Measurements from ENCODE around the gene ING5. TPM values are rescaled to one million over a fixed set of nuclear protein-coding genes. Genes with fewer than 3 reads are reported as not detected.

Gene ING5
- total RNA-seq: 13.7 and 19.3 TPM in 2 replicates

DNA sequence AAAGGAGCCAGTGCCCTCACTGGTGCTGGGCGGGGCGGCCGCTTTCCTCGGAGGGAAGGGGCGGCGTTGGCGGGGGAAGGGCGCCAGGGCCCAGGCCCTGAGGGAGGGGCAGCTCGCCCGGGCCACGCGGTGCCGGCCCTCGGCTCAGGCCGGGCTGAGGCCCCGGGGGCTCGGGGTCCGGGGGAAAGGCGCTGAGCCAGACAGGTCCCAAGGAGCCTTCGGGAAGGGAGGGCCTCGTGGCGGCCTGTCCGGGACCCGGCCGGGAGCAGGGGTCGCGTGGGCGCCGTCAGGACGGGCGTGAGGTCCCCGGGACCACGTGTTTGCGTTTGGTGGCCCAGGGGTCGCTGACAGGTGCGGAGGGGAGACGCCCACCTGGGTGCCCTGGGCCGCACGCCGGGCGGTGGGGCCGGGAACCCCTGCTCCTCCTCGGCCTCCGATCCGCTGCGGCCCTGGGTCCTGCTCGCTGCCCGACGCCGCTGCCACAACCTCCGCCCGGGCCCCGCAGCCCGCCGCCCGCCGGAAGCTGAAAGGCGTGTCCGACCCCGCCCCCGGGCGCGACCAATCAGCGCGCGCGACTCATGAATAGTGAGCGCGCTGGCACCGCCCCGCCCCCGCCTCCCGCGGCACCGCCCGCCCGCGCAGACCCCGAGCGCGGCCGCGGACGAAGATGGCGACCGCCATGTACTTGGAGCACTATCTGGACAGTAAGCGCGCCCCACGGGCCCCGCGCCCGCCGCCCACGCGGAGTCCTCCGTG lies at the start of gene ING5:
Gene ING5 (plus strand): TSS at position 641 of the 756 bp plus-strand sequence. CDS start 27 bp downstream, at position 668.

DNA sequence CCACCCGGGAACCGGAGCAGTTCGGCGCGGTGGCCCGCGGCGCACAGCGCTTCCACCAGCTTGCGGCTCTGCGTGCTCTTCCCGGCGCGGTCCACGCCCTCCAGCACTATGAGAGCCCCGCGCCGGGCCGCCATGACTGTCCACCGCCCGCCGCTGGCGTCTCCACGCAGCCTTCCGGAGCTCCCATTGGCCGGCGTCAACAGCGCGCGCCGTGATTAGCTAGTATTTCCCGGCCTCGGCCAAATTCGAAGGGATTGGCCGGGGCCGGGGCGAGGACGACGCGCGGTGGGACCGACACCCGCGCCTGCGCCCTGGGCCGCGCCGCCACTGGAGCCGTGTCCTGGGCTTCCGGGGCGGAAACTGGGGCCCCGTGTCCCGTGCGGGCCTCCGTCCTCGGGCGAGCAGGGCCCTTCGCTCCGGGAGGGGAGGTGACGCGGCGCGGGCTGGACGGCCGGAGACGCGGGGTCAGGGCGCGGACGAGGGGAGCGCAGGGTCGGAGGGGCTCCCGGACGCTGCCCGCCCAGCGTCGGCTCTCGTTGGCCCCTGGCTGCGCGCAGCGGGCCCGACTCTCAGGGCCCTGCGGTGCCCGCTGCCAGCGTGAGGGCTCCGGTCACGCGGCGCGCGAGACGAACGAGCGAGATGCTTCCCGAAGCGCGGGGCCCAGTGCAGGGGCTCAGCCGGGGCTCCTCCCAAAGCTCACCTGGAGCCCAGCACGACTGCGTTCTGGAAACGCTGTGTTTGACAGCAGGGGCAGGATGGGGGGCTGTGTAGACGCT lies 15.0 kb upstream of the ING5 start, which contains the start of gene DTYMK:
Gene DTYMK (minus strand): TSS at position 166 of the 776 bp plus-strand sequence. CDS start 32 bp downstream, at position 134.

DNA sequence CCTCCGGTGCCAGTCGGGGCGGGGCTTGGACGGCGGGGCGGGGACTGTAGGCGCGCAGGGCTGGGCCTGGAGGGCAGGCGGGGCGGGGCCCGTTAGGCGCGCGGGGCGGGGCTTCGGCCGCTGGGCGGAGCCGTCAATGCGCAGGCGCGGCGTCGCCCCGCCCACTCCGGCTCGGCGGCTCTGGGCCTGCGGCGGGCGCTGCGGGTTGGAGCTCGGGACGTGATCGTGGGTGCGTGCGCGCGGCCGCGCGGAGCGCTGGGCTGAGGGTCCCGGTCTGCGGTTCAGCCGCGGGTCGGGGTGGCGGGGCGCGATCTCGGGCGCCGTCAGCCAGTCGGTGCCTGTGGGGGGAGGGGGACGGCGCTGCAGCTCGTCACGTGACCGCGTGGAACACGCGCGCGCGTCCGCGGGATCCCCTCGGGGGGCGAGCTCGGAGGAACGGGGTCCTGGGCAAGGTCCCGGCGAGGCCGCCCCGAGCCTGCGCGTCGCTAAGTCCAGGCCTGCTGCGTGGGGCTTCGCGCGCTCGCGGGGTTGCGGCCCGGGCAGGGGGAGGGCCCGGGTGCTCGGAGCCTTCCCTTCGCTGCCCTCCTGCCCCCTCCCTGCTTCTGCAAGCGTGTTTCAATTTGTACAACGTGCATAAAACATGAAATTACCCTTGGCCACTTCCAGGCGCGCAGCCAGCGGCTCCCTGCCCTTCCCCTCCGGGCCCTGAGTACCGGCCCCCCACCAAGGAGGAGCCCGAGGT lies 32.8 kb downstream of the ING5 start, which contains the start of gene D2HGDH:
Gene D2HGDH (plus strand): TSS at position 164 of the 742 bp plus-strand sequence. CDS start 595 bp downstream, outside the sequence.

DNA sequence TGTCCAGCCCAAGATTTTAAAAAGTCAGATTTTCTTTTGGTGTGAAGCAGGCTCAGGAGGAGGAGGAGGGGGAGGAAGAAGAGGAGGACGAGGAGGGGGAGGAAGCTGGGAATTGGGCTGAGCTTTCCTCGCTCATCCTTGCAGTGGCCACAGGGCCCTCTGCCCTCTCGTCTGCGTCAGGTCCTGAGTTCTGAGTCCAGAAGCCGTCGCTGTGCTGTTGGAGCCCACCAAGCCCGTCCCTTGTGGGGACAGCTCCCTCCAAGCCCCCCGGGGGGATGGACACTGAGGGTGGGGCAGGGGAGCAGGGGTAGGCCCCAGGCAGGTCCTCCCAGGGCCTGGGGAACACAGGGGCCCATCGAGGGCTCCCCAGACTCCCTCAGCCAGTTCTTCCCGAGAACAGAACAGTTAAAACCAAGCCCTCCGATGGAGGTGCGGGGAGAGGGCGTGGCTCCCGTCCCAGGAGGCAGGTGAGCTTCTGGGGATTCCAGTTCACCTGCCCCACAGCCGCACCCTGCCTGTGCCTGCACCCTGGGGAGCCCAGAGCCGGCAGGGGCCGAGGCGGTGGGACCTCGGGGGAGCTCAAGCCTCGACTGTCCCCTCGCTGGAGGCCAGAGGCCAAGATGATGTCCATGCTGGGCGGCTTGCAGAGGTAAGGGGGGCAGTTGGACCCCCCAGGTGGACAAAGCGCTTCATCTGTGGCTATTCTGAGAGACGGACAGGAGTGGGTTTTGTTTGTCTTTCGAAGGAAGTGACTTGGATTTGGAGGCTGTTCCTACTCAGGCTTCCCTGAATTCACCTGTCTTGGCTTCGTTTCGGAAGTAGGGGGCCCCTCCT lies 74.7 kb downstream of the ING5 start, which contains the start of gene GAL3ST2:
Gene GAL3ST2 (plus strand): TSS at position 487 of the 834 bp plus-strand sequence. CDS start 134 bp downstream, at position 621.

Other genes starting within 250 kb of the ING5 start
- gene STK25, start 193.5 kb upstream of the ING5 start, total RNA-seq: 394 and 449 TPM in 2 replicates
- 59.5 and 127 TPM in 2 replicates for gene BOK, start 143.3 kb upstream of the ING5 start, total RNA-seq
- 49.5 and 57.2 TPM in 2 replicates for gene THAP4, start 64.9 kb upstream of the ING5 start, total RNA-seq
- 72.5 and 80.1 TPM in 2 replicates for gene ATG4B, start 64.3 kb upstream of the ING5 start, total RNA-seq
- gene DTYMK, start 15.2 kb upstream of the ING5 start, total RNA-seq: 37.2 and 46.5 TPM in 2 replicates
- 11.0 and 14.0 TPM in 2 replicates for gene D2HGDH, start 32.6 kb downstream of the ING5 start, total RNA-seq
- not detected in 2 replicates for gene GAL3ST2, start 74.8 kb downstream of the ING5 start, total RNA-seq
- not detected in 2 replicates for gene NEU4, start 107.2 kb downstream of the ING5 start, total RNA-seq
- not detected in 2 replicates for gene PDCD1, start 156.9 kb downstream of the ING5 start, total RNA-seq
- gene RTP5, start 167.7 kb downstream of the ING5 start, total RNA-seq: not detected in 2 replicates